BLaER1 treated with 17β-estradiol and CSF1 and Interleukin-3, amounts not matched to agents 10 nM and 100 nM (cell line): ENCODE results near the gene C2orf78.

Experiments
- H3K27ac ChIP-seq, 11 experiments: shearing (Covaris generic); formaldehyde crosslinking; 2 replicates each; pipeline ENCODE4 v1.8.1; 2022
- H3K27me3 ChIP-seq, 11 experiments: shearing (Covaris generic); formaldehyde crosslinking; 2 replicates each; pipeline ENCODE4 v1.8.1; 2022
- H3K36me3 ChIP-seq, 11 experiments: shearing (Covaris generic); formaldehyde crosslinking; 2 replicates each; pipeline ENCODE4 v1.8.1; 2022
- H3K4me1 ChIP-seq, 10 experiments: shearing (Covaris generic); formaldehyde crosslinking; 2 replicates each; pipeline ENCODE4 v1.8.1; 2022
- H3K4me2 ChIP-seq, 11 experiments: shearing (Covaris generic); formaldehyde crosslinking; 2 replicates each; pipeline ENCODE4 v1.8.1; 2022
- H3K4me3 ChIP-seq, 10 experiments: shearing (Covaris generic); formaldehyde crosslinking; 2 replicates each; pipeline ENCODE4 v1.8.1; 2022
- H3K9ac ChIP-seq, 11 experiments: shearing (Covaris generic); formaldehyde crosslinking; 2 replicates each; pipeline ENCODE4 v1.8.1; 2022
- H3K9me3 ChIP-seq, 11 experiments: shearing (Covaris generic); formaldehyde crosslinking; replicated peaks in 1 of 11; 2 replicates each; pipeline ENCODE4 v1.8.1; 2022
- H4K20me1 ChIP-seq, 11 experiments: shearing (Covaris generic); formaldehyde crosslinking; 2 replicates each; pipeline ENCODE4 v1.8.1; 2022
- Cebpa-rat ChIP-seq, 11 experiments: shearing (Covaris generic); IDR thresholded peaks; 2 replicates each; pipeline ENCODE4 v1.8.1; 2022

C2orf78 gene

DNA sequence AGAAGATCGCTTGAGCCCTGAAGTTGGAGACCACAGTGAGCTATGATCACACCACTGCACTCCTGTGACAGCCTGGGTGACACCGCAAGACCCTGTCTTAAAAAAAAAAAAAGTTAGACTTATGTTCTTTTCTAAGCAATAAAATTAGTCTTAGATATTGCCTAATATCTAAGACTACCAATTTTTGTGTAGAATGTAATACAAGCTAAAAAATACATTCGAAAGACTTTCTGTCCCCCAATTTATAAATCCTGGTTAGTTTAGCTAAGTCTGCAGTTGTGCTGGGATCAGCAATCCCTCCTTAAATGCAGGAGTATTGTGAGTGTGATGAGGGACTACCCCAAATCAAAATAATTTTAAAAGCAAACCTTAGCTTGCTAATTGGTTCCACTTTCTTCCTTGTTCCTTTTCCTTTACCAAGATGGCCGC lies 44.4 kb downstream of the C2orf78 start:
- H3K27ac ChIP-seq, result peak overlapping the region; percentile 86 to 96 (median 94); a peak in 21 of 22 replicates
- peaks cover 35 to 48% (median 44%) of the 10 kb centered on the region in 10 experiments for H3K4me1 ChIP-seq
- peaks cover 17 to 30% (median 28%) of the 10 kb centered on the region in 11 experiments for H3K36me3 ChIP-seq
- peaks cover 6 to 18% (median 13%) of the 10 kb centered on the region in 11 experiments; a peak in 18 of 22 replicates for H3K9me3 ChIP-seq
- peak overlapping the region; percentile 74 to 86 (median 79) for H3K4me3 ChIP-seq
- peak overlapping the region; percentile 69 to 94 (median 89) for H3K4me2 ChIP-seq
- no peaks in the 10 kb centered on the region for H4K20me1 ChIP-seq
- no peak for TF ChIP-seq Cebpa-rat (IDR thresholded peaks at IDR 0.05)
- no peaks in the 10 kb centered on the region for H3K27me3 ChIP-seq
- peak overlapping the region; percentile 87 to 92 (median 90); a peak in 21 of 22 replicates for H3K9ac ChIP-seq

DNA sequence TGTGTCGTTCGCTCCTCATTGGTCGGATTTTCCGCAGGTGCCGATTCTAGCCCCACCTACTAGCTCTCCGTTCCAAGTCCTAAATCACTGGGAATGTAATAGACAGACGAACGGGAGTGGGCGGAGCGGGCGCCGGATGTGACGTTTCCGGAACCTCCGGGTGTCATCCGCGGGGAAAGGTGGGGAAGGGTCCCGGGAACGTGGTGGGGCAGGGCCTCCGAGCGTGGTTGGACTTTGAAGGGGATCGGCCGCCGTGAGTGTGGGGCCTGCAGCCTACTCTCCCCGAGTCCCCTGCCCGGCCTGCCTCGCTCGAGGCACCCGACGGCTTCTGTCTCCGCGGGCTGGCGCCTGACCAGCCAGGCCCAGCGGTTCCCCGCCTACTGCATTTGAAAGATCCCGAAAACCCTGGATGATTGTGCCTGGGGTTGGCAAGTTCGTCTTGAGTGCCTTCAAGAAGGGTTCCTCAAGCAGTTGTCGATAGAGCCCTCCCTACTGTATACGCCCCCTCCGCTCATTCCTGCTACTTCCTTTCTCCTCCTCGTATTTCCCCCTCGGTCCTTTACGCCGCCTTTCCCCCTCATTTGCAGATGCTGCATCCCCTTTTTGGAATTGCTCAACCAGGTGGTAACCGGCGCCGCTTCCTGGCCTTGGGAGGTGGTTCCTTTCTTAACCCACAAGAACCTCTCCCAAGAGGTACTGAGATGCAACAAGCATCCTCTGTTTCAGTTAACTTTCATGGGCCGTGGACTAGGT lies 45.0 kb downstream of the C2orf78 start, which contains the start of gene STAMBP:
TSS of gene STAMBP (plus strand) at position 144 of the 753 bp plus-strand sequence. CDS start 1,896 bp downstream, outside the sequence.
- Histone ChIP-seq H3K4me1 (peaks cover 35 to 48% (median 44%) of the 10 kb centered on the region in 10 experiments), H3K4me3 (peak within 1 kb of the TSS; percentile 74 to 86 (median 79)), H3K4me2 (peak within 1 kb of the TSS; percentile 83 to 94 (median 89)), H3K9me3 (peaks cover 6 to 18% (median 13%) of the 10 kb centered on the region in 11 experiments; a peak in 18 of 22 replicates), H3K36me3 (peaks cover 23 to 36% (median 33%) of the 10 kb centered on the region in 11 experiments), H3K27ac (peak within 1 kb of the TSS; percentile 86 to 96 (median 94)), H3K27me3 (no peaks in the 10 kb centered on the region), H3K9ac (peak within 1 kb of the TSS; percentile 87 to 92 (median 90)), H4K20me1 (no peaks in the 10 kb centered on the region)
- peak in 8 of 11 experiments; percentile 37 to 97 (median 84); a peak in 12 of 22 replicates for TF ChIP-seq Cebpa-rat (IDR thresholded peaks at IDR 0.05)

DNA sequence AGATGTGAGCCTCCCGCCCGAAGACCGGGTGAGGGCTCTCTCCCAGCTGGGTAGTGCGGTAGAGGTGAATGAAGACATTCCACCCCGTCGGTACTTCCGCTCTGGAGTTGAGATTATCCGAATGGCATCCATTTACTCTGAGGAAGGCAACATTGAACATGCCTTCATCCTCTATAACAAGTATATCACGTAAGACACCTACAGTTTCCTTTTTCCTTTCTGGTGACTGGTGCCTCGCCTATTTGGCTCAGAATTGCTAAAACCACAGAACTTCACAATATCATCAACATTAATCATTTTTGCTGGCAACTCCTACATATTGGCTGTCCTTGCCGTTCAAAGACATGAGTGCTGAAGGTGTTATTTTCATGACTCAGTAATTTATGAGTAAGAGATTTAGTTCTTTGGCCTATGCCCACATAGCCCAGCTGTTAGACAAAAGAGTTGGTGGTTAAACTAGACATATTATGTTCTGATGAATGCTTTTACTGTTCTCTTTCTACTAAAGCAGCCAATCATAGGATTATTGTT lies 47.0 kb downstream of the C2orf78 start:
- H3K4me1 ChIP-seq, result peaks cover 35 to 48% (median 44%) of the 10 kb centered on the region in 10 experiments
- peak overlapping the region in 6 of 11 experiments; percentile 92 to 96 (median 95); a peak in 12 of 22 replicates for H3K27ac ChIP-seq
- H3K4me2 ChIP-seq, result peak overlapping the region; percentile 83 to 94 (median 89); a peak in 20 of 22 replicates
- H3K36me3 ChIP-seq, result peaks cover 36 to 52% (median 50%) of the 10 kb centered on the region in 11 experiments
- peaks cover 6 to 18% (median 13%) of the 10 kb centered on the region in 11 experiments; a peak in 18 of 22 replicates for H3K9me3 ChIP-seq
- no peaks in the 10 kb centered on the region for H3K27me3 ChIP-seq
- H3K9ac ChIP-seq, result peak overlapping the region in 1 of 11 experiments; percentile 91; a peak in 1 of 22 replicates
- H4K20me1 ChIP-seq, result no peaks in the 10 kb centered on the region; a peak in 1 of 22 replicates
- TF ChIP-seq Cebpa-rat (IDR thresholded peaks at IDR 0.05), result no peak
- H3K4me3 ChIP-seq, result no peak overlapping the region

- Histone ChIP-seq H3K27ac (peak overlapping the region in 8 of 11 experiments; percentile 29 to 68 (median 46); a peak in 11 of 22 replicates), H3K36me3 (peaks cover 46 to 66% (median 60%) of the 10 kb centered on the region in 11 experiments), H3K4me1 (peaks cover 32 to 44% (median 38%) of the 10 kb centered on the region in 10 experiments), H3K4me3 (peak overlapping the region in 1 of 10 experiments; percentile 5; a peak in 1 of 20 replicates), H3K27me3 (no peaks in the 10 kb centered on the region), H3K4me2 (peak overlapping the region in 9 of 11 experiments; percentile 17 to 64 (median 37); a peak in 14 of 22 replicates), H4K20me1 (peaks cover 0 to 4% (median 0%) of the 10 kb centered on the region in 11 experiments; a peak in 4 of 22 replicates), H3K9me3 (peaks cover 6 to 18% (median 13%) of the 10 kb centered on the region in 11 experiments; a peak in 18 of 22 replicates), H3K9ac (no peak overlapping the region)
- TF ChIP-seq Cebpa-rat (IDR thresholded peaks at IDR 0.05), result no peak
Observed at GRCh38 chr2:73832930-73833329, 48.9 kb downstream of the C2orf78 start.

DNA sequence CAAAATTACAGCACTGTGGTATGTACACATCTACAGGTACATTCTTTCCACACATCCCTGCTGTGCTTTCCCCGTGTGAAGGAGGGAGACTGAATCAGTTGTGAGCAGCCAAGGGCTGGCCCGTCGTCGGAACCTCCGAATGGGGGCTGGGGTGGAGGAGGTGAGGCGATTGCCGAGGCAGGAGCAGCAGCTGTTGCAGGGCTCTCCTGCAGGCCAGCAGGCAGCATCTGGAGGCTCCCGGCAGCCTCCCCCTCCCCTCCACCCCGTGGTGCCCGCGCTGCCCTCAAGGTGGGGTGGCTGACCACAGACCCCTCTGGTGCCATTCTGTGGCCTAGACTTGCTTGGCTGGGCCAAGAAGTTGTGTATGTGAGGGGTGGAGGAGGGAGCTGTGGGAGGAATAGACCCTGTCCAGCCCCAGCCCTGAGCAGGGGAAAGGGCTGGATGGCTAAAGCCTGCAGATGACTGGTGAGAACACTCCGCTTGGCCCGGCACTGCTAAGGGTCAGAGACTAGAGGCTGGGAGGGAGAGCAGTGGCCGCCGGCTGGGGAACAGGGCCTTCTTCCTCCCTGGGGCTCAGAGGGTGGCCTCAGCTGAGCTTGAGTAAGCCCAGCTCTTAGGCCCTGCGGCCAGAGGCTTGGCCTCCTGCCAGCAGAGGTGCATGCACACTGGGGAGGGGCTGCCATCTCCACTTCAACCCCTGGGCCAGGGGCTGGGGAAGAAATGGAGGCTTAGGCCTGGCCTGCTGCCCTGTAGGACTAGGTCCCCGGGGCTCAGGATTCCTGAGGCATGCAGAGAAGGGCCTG lies 52.4 kb downstream of the C2orf78 start:
- Histone ChIP-seq H3K27me3 (no peaks in the 10 kb centered on the region), H3K9ac (no peak overlapping the region), H3K4me1 (peaks cover 11 to 29% (median 20%) of the 10 kb centered on the region in 10 experiments), H3K27ac (no peak overlapping the region), H4K20me1 (peaks cover 0 to 26% (median 0%) of the 10 kb centered on the region in 11 experiments; a peak in 6 of 22 replicates), H3K36me3 (peaks cover 58 to 81% (median 75%) of the 10 kb centered on the region in 11 experiments), H3K4me3 (no peak overlapping the region), H3K4me2 (no peak overlapping the region), H3K9me3 (peaks cover 6 to 18% (median 13%) of the 10 kb centered on the region in 11 experiments; a peak in 18 of 22 replicates)
- TF ChIP-seq Cebpa-rat (IDR thresholded peaks at IDR 0.05), result no peak

DNA sequence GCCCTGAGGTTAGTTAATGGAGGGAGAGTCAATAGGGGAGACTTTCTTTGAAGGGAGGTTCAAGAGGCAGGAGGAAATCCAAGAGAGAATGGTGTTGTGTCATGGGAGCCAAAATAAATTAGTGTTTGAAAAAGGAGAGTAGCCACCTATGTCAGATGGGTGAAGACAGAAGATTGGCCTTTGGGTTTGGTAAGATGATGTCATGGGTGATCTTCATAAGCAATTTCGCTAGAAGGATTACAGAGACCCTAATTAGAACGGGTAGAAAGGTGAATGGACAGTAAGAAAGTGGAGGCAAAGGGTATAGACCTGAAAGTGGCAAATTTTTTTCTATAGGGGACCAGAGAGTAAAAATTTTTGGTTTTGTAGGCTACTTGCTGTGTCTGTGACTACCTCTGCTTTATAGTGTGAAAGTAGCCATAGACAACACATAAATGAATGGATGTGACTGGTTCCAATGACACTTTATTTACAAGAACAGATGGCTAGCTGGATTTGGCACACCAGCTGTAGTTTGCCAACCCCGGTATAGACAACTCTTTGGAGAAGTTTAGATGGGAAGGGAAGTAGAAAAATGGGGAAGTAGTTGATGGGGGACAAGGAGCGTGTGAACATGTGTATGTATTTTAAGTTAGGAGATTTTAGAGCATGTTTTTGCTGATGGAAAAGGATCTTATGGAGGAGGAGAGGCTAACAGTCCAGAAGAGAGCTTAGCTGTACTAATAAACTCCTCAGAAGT lies 54.0 kb downstream of the C2orf78 start:
- no peak for TF ChIP-seq Cebpa-rat (IDR thresholded peaks at IDR 0.05)
- peaks cover under 1 to 6% (median 2%) of the 10 kb centered on the region in 11 experiments; a peak in 17 of 22 replicates for H3K9me3 ChIP-seq
- peak overlapping the region in 7 of 11 experiments; percentile 2 to 67 (median 44); a peak in 11 of 22 replicates for H3K4me2 ChIP-seq
- peaks cover 0 to 38% (median 0%) of the 10 kb centered on the region in 11 experiments; a peak in 6 of 22 replicates for H4K20me1 ChIP-seq
- H3K27me3 ChIP-seq, result no peaks in the 10 kb centered on the region
- 0 out of 22 replicates have a peak overlapping the region, but pooled peaks of 1 of the 11 experiments have one; percentile 13 for H3K27ac ChIP-seq
- H3K4me3 ChIP-seq, result no peak overlapping the region
- no peak overlapping the region for H3K9ac ChIP-seq
- peaks cover 54 to 78% (median 67%) of the 10 kb centered on the region in 11 experiments for H3K36me3 ChIP-seq
- peaks cover under 1 to 21% (median 13%) of the 10 kb centered on the region in 10 experiments for H3K4me1 ChIP-seq

DNA sequence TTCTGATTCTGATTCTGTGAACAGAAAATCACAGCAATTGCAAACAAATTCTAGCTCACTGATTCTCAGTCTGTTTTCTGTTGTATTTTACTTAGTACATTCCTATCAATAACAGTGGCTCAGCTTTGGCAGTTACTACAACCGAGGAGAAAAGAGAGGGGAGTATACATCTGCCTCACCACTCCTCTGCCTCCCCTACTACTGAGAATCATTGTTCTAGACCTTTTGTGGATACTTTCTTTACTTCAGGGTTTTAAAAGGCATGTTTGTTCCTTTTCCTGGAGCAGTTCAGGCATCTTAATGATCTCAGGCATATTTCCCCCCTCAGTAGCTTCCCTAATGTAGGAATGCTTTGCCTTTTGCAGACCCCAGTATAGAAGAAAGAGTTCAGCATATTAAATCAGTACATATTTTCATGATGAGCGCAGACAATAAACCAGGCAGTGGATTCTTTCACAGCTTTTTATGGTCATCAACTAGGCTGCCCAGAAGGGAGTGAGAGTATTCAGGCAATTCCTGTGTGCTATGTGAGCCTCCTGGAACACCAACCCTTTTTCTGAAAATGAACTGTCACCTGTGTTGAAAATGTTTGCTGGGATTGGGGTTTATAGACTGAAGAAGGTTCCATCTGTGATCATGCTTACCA lies 55.0 kb downstream of the C2orf78 start:
- H3K4me2 ChIP-seq, result peak overlapping the region in 4 of 11 experiments; percentile 44 to 67 (median 51); a peak in 6 of 22 replicates
- H3K9ac ChIP-seq, result no peak overlapping the region
- no peaks in the 10 kb centered on the region for H3K9me3 ChIP-seq
- H4K20me1 ChIP-seq, result peaks cover 0 to 38% (median 0%) of the 10 kb centered on the region in 11 experiments; a peak in 6 of 22 replicates
- no peak overlapping the region for H3K4me3 ChIP-seq
- no peaks in the 10 kb centered on the region for H3K27me3 ChIP-seq
- peaks cover under 1 to 21% (median 14%) of the 10 kb centered on the region in 10 experiments; a peak in 15 of 20 replicates for H3K4me1 ChIP-seq
- H3K27ac ChIP-seq, result no peak overlapping the region
- H3K36me3 ChIP-seq, result peaks cover 46 to 78% (median 62%) of the 10 kb centered on the region in 11 experiments
- no peak for TF ChIP-seq Cebpa-rat (IDR thresholded peaks at IDR 0.05)
